Measurements from ENCODE around the gene ELOVL1. TPM values are rescaled to one million over a fixed set of nuclear protein-coding genes. Genes with fewer than 3 reads are reported as not detected.

The ELOVL1 gene
- total and polyA plus RNA-seq, 2 of the 13 experiments (the other 11 are each of a cell fraction or from before 2014, with no cell fraction given): 55.2 to 77.4 TPM

GRCh38 chr1:43386676-43387075 is 18.9 kb upstream of the ELOVL1 start (continued):
- no peak for TF ChIP-seq HOXD1 (CRISPR knock-in tag; IDR thresholded peaks at IDR 0.05)
- no peak for TF ChIP-seq GABPB1 (CRISPR knock-in tag; IDR thresholded peaks at IDR 0.05)
- no peak for TF ChIP-seq ZNF317 (CRISPR knock-in tag; IDR thresholded peaks at IDR 0.05)
- TF ChIP-seq, protein P1, sequence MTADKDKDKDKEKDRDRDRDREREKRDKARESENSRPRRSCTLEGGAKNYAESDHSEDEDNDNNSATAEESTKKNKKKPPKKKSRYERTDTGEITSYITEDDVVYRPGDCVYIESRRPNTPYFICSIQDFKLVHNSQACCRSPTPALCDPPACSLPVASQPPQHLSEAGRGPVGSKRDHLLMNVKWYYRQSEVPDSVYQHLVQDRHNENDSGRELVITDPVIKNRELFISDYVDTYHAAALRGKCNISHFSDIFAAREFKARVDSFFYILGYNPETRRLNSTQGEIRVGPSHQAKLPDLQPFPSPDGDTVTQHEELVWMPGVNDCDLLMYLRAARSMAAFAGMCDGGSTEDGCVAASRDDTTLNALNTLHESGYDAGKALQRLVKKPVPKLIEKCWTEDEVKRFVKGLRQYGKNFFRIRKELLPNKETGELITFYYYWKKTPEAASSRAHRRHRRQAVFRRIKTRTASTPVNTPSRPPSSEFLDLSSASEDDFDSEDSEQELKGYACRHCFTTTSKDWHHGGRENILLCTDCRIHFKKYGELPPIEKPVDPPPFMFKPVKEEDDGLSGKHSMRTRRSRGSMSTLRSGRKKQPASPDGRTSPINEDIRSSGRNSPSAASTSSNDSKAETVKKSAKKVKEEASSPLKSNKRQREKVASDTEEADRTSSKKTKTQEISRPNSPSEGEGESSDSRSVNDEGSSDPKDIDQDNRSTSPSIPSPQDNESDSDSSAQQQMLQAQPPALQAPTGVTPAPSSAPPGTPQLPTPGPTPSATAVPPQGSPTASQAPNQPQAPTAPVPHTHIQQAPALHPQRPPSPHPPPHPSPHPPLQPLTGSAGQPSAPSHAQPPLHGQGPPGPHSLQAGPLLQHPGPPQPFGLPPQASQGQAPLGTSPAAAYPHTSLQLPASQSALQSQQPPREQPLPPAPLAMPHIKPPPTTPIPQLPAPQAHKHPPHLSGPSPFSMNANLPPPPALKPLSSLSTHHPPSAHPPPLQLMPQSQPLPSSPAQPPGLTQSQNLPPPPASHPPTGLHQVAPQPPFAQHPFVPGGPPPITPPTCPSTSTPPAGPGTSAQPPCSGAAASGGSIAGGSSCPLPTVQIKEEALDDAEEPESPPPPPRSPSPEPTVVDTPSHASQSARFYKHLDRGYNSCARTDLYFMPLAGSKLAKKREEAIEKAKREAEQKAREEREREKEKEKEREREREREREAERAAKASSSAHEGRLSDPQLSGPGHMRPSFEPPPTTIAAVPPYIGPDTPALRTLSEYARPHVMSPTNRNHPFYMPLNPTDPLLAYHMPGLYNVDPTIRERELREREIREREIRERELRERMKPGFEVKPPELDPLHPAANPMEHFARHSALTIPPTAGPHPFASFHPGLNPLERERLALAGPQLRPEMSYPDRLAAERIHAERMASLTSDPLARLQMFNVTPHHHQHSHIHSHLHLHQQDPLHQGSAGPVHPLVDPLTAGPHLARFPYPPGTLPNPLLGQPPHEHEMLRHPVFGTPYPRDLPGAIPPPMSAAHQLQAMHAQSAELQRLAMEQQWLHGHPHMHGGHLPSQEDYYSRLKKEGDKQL (CRISPR knock-in tag; IDR thresholded peaks at IDR 0.05; ENCODE audit: low read depth): no peak

DNA sequence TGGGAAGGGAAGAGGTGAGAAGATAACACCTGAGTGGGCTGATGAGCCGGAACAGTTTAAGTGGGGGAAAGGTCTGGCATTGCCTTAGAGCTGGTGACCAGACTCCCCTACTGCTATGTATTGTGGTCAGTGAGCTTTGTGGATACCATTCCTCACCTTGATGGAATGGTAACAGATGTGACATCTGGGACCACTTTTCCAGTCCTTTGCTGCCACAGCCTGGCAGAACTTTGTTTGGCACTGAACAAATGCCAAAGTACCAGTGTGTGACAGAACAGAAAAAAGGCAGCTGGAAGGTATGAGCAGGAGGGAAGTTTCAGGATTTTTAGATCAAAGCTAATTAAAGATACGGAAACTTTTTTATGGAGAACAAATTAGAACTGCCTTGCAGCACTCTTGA is 15.6 kb upstream of the ELOVL1 start:
- no peak for FAIRE-seq
- WGBS (ENCODE audit: low lambda C conversion rate): 100% methylated on average over 2 of the region's 2 CpGs
- no peak overlapping the region for H2AFZ ChIP-seq (ENCODE audit: low read length)
- H3K27me3 ChIP-seq (ENCODE audit: control insufficient read depth in 1 of 2, insufficient read depth in 2 of 2, low read length in 2 of 2): no peaks in the 10 kb centered on the region
- H3K4me2 ChIP-seq (ENCODE audit: low read depth, low read length): no peak overlapping the region
- intact Hi-C loops (cut with micrococcal nuclease; ENCODE audit: unreplicated experiment) (loop anchor here (1.0 kb wide), 1 partner anchor 145 kb away; no protein-coding TSS in a partner anchor), in situ Hi-C loops (cut with HindIII; ENCODE audit: extremely low pct_ligation_motif_present, low pct_unique_long_range_greater_than_20kb) (no loop called here)
- H3K27ac ChIP-seq (ENCODE audit: extremely low read length, insufficient read depth, low read length): no peak overlapping the region
- DNase-seq (ENCODE audit: low spot score): no peak
- H3K9ac ChIP-seq (ENCODE audit: insufficient read depth, low read depth, low read length): no peak overlapping the region
- no TSS peak for BruUV-seq (replicated peaks)
- H4K20me1 ChIP-seq (ENCODE audit: insufficient read depth, low read length): no peaks in the 10 kb centered on the region
- no peaks in the 10 kb centered on the region for H3K9me3 ChIP-seq (ENCODE audit: low read length)
- peaks cover 11% of the 10 kb centered on the region for H3K79me2 ChIP-seq (ENCODE audit: insufficient read depth, low read length)
- peaks cover 27% of the 10 kb centered on the region for H3K4me1 ChIP-seq (ENCODE audit: insufficient read depth, low read length)
- ChIA-PET CTCF (ENCODE audit: low intra/inter-chr PET ratio, low total read pairs) (interaction anchor here (0.9 to 1.4 kb wide), 2 partner anchors 145 to 156 kb away, joined by 4 to 5 read pairs; no protein-coding TSS in a partner anchor), POLR2A (interaction anchor here (1.0 to 2.4 kb wide), 2 partner anchors 15 to 26 kb away, joined by 3 to 7 read pairs; partner anchors contain the start of gene ELOVL1)
- no peak overlapping the region for H3K4me3 ChIP-seq (replicated peaks in 1 of 3; ENCODE audit: insufficient read depth in 1 of 3, low read depth in 2 of 3, low read length in 3 of 3)
- H3K36me3 ChIP-seq (replicated peaks in 1 of 2; ENCODE audit: control insufficient read depth in 1 of 2, insufficient read depth in 2 of 2, low read length in 2 of 2): peaks cover 18 to 55% of the 10 kb centered on the region in 2 experiments
- no peak for ATAC-seq
- TF ChIP-seq SMC3 (IDR thresholded peaks at IDR 0.05; ENCODE audit: low read length): peak; percentile 39; the same call in 1 of the 2 replicates
- no peak for TF ChIP-seq MAFF (IDR thresholded peaks at IDR 0.05; ENCODE audit: low read depth, low read length)
- TF ChIP-seq RARG (CRISPR knock-in tag; IDR thresholded peaks at IDR 0.05; ENCODE audit: low read depth): no peak
- peak; percentile 56 for TF ChIP-seq STAG1 (CRISPR knock-in tag; IDR thresholded peaks at IDR 0.05)
- no peak for TF ChIP-seq ZBTB1 (CRISPR knock-in tag; IDR thresholded peaks at IDR 0.05; ENCODE audit: borderline replicate concordance)
- TF ChIP-seq, protein P2, sequence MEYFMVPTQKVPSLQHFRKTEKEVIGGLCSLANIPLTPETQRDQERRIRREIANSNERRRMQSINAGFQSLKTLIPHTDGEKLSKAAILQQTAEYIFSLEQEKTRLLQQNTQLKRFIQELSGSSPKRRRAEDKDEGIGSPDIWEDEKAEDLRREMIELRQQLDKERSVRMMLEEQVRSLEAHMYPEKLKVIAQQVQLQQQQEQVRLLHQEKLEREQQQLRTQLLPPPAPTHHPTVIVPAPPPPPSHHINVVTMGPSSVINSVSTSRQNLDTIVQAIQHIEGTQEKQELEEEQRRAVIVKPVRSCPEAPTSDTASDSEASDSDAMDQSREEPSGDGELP (IDR thresholded peaks at IDR 0.05; ENCODE audit: borderline replicate concordance, low read depth): no peak
- TF ChIP-seq RAD21 (CRISPR knock-in tag; IDR thresholded peaks at IDR 0.05): no peak
- no peak for TF ChIP-seq ZNF567 (CRISPR knock-in tag; IDR thresholded peaks at IDR 0.05; ENCODE audit: borderline replicate concordance)
- TF ChIP-seq ZFP36L1 (CRISPR knock-in tag; IDR thresholded peaks at IDR 0.05): no peak
- TF ChIP-seq NFIB (CRISPR knock-in tag; IDR thresholded peaks at IDR 0.05; ENCODE audit: borderline replicate concordance): no peak
- TF ChIP-seq CTCF (CRISPR knock-in tag; IDR thresholded peaks at IDR 0.05): peak; percentile 52
